Left ventricle myocardium inferior (tissue), 1 donor: ENCODE data around the gene NXT1. TPM values are rescaled to one million over a fixed set of nuclear protein-coding genes. Genes with fewer than 3 reads are reported as not detected.

Experiments
- DNase-seq: peaks from one replicate; pipeline ENCODE4 v3.0.0-alpha.2; 2020
- H3K27ac ChIP-seq: fragments of 200-600 bp; replicated peaks from 2 replicates; pipeline ENCODE4 v1.8.0; 2021
- H3K27me3 ChIP-seq: fragments of 200-600 bp; 2 replicates; pipeline ENCODE4 v1.8.0; 2021; ENCODE audit warnings: low read depth
- H3K36me3 ChIP-seq: fragments of 200-600 bp; 2 replicates; pipeline ENCODE4 v1.8.0; 2021
- H3K4me1 ChIP-seq: fragments of 200-600 bp; 2 replicates; pipeline ENCODE4 v1.8.0; 2021
- H3K4me3 ChIP-seq: fragments of 200-600 bp; 2 replicates; pipeline ENCODE4 v1.8.0; 2021; ENCODE audit warnings: mild to moderate bottlenecking, moderate library complexity
- H3K9me3 ChIP-seq: fragments of 200-600 bp; replicated peaks from 2 replicates; pipeline ENCODE4 v1.8.0; 2021
- intact Hi-C: fragments of 100-400 bp; cut with micrococcal nuclease; formaldehyde crosslinking; loops from one replicate; pipeline ENCODE4 v1.11.0; 2022
- total RNA-seq: library from RNA; stranded (reverse); fragmentation: NEBNext Ultra II Directional; extraction: Animal tissue kit (Norgen Biotek cat#: 25700); gene quantifications from one replicate; pipeline ENCODE4 v1.2.1, GENCODE V29; 2021
- TF ChIP-seq, protein P1 (sequence below): fragments of 200-600 bp; IDR thresholded peaks from 2 replicates; pipeline ENCODE4 v1.8.0; 2021; ENCODE audit warnings: antibody characterized with exemption, mild to moderate bottlenecking, borderline replicate concordance
- donor health status: DM: no; HTN: yes; CAD: no; lungs with severe emphysema.

The NXT1 gene
- total RNA-seq, 1 donor from 2014 or later: 7.3 TPM

DNA sequence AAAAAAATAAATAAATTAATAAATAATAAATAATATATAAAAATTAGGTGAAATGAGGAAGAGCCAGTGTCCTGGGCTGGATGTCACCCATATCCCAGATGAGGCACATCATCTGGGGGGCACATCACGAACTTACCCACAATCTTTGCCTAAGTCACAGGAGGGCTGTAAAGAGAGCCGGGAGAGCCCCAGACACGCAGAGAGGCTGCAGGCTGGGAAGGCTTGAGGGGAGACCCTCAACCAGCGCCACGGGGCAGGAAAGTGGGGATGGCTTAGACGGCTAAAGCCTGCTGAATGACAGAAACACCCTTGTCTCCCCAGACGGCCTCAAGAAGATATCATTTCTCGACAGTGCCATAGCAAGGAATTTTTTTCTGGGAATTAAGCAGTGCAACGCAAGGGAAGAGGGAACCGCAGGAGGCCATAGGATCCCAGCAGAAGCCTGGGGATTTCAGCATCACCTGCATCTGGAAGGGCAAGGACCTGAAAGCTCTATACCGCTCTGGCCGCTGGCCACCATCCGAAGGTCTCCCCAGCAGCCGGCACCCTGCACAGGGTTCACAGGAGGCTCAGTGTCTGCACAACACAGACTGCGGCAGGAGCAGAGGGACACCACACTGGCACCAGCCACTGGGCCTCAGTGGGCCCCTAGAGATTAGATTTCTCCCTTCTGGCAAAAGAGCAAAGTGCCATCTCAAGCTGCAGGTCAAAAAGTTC lies 22.8 kb upstream of the NXT1 start:
- intact Hi-C loops: no loop called here
- H3K4me1 ChIP-seq: no peaks in the 10 kb centered on the region
- peaks cover 4% of the 10 kb centered on the region for H3K9me3 ChIP-seq
- TF ChIP-seq, protein P1, sequence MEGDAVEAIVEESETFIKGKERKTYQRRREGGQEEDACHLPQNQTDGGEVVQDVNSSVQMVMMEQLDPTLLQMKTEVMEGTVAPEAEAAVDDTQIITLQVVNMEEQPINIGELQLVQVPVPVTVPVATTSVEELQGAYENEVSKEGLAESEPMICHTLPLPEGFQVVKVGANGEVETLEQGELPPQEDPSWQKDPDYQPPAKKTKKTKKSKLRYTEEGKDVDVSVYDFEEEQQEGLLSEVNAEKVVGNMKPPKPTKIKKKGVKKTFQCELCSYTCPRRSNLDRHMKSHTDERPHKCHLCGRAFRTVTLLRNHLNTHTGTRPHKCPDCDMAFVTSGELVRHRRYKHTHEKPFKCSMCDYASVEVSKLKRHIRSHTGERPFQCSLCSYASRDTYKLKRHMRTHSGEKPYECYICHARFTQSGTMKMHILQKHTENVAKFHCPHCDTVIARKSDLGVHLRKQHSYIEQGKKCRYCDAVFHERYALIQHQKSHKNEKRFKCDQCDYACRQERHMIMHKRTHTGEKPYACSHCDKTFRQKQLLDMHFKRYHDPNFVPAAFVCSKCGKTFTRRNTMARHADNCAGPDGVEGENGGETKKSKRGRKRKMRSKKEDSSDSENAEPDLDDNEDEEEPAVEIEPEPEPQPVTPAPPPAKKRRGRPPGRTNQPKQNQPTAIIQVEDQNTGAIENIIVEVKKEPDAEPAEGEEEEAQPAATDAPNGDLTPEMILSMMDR: no peak
- H3K4me3 ChIP-seq: no peak overlapping the region
- H3K27ac ChIP-seq: no peak overlapping the region
- no peak for DNase-seq
- H3K27me3 ChIP-seq: no peaks in the 10 kb centered on the region
- H3K36me3 ChIP-seq: no peaks in the 10 kb centered on the region

DNA sequence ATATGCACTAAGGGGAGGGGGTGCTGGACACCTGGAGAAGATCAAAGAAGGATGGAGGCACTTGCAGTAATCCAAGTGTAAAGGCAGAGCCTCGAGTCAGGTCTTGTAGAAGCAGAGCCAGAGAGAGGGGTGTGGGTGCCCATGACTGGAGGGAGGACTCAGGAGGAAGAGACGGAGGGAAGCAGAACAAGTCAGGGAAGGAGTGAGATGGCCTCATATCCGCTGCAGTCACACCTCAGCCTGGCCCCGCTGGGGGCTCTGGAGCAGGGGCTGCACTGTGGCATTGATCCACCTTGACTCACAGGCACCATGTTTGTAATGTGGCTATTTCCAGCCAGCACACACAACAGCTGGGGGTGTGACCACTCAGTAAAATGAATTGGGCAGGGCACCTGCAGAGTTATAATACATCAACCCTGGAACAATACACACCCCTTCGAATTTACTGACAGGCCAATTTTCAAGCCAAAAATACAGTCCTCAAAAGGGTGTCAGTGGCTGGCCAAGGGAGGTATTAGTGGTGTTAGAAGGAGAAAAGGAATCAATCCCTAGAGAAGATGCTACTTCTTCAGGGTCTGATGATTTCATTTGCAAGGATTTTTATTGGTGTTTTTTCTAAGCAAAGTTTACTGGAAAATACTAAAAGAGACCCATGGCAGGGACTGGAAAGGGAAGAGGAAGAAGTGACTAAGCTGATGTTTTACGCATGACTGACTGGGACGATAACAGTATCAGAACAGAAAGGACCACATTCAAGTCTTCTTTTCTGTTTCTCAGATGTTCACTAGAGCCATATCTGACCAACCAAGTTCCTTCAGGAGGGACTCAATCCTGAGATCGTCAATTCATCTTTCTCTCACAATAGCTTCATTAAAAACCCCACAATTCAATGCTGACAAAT lies 18.9 kb upstream of the NXT1 start:
- DNase-seq: no peak
- H3K27ac ChIP-seq: no peak overlapping the region
- no peaks in the 10 kb centered on the region for H3K27me3 ChIP-seq
- H3K4me1 ChIP-seq: peaks cover 18% of the 10 kb centered on the region
- intact Hi-C loops: no loop called here
- no peak overlapping the region for H3K4me3 ChIP-seq
- TF ChIP-seq, protein P1: no peak
- peaks cover 4% of the 10 kb centered on the region for H3K9me3 ChIP-seq
- H3K36me3 ChIP-seq: no peaks in the 10 kb centered on the region

DNA sequence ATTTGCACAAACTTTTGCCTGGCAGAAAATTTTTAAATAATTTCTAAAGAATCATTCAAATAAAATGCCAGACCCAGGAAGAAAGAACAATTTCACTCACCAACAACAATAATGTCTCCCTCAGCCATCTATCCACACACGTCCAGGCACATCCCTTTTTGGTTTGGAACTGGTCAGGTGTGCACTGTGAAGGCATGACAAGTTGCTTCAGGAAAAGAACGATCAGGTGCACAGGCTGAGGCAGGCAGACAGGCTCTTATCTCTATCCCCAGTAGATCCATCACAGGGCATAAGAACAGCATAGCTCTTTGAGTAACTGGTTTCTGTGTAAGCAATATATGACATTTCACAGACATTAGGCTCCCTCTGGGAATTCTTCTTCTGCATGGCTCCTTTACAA lies 18.1 kb upstream of the NXT1 start:
- TF ChIP-seq, protein P1: no peak
- Histone ChIP-seq H3K4me3 (no peak overlapping the region), H3K27me3 (no peaks in the 10 kb centered on the region)

DNA sequence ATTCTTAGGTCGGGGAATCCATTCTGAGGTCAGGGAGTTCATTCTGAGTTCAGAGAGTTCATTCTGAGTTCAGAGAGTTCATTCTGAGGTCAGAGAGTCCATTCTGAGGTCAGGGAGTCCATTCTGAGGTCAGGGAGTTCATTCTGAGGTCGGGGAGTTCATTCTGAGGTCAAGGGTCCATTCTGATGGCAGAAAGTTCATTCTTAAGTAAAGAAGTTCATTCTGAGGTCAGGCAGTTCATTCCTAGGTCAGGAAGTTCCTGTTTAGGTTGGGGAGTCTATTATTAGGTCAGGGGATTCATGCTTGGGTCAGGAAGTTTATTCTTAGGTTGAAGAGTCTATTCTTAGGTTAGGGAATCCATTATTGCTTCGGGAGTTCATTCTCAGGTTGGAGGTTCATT lies 16.5 kb upstream of the NXT1 start:
- no peak overlapping the region for H3K4me3 ChIP-seq
- H3K27me3 ChIP-seq: no peaks in the 10 kb centered on the region
- intact Hi-C loops: no loop called here
- peaks cover 18% of the 10 kb centered on the region for H3K4me1 ChIP-seq
- H3K27ac ChIP-seq: peak overlapping the region; percentile 13
- TF ChIP-seq, protein P1: no peak
- H3K36me3 ChIP-seq: no peaks in the 10 kb centered on the region
- H3K9me3 ChIP-seq: peaks cover 4% of the 10 kb centered on the region
- DNase-seq: no peak

More for the DNA sequence above, 18.1 kb upstream of the NXT1 start:
- Histone ChIP-seq H3K27ac (no peak overlapping the region), H3K4me1 (peaks cover 18% of the 10 kb centered on the region), H3K9me3 (peaks cover 4% of the 10 kb centered on the region), H3K36me3 (no peaks in the 10 kb centered on the region)
- no peak for DNase-seq
- intact Hi-C loops: no loop called here

DNA sequence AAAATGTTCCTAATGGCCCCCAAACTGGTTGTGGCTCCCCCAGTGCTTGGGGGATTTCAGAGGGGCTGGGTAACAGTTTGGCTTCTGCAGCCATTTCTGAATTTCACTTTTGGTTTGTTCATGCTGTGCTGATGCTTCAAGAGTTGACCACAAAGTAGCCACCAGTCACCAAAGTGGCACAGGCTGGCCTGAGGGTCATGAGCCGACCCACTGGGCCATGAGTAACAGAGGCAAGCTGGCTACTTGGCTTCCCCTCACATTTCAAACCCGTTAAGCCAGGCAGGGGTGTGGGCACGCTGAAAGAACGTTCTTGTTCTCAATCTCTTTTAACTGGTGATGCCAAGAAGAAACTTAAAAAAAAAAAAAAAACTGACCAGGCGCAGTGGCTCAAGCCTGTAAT lies 15.1 kb upstream of the NXT1 start:
- no peaks in the 10 kb centered on the region for H3K27me3 ChIP-seq
- TF ChIP-seq, protein P1: no peak
- no peak for DNase-seq
- H3K36me3 ChIP-seq: no peaks in the 10 kb centered on the region
- no peak overlapping the region for H3K4me3 ChIP-seq
- no peaks in the 10 kb centered on the region for H3K9me3 ChIP-seq
- H3K27ac ChIP-seq: no peak overlapping the region
- H3K4me1 ChIP-seq: peaks cover 18% of the 10 kb centered on the region
- intact Hi-C loops: loop anchor here (5.0 kb wide), 1 partner anchor 643 kb away; no protein-coding TSS in a partner anchor
